Inferior parietal cortex (tissue), 1 donor: ENCODE results near the gene LRRC57.

Experiments
- DNase-seq: peaks from one replicate; pipeline ENCODE4 v3.0.0-alpha.2; 2016; ENCODE audit errors: extremely low spot score

The LRRC57 gene

DNA sequence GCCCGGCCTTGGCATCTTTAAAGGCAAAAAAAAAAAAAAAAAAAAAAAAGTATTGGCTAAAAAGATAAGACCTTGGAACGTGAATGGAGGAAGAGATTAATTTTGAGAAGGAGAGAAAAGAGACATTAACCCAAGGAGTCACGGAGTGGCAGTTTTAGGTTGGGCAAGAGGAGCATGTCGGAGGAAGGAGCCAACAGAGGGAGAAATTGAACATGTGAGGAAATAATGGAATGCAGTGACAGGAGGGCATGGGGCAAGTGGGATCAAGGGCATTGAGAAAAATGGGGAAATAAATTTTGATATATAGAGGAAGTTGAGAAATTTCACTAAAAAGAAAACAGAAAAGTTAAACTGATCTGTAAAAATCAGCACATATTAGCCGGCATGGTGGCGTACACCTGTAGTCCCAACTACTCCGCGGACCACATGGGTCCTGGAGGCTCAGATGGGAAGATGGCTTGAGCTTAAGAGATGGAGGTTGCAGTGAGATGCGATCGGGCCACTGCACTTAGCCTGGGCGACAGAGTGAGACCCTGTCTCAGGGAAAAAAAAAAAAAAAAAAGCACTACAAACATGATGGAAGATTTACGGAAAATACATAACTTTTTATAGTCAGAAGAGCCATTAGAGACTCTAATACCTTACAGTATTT lies 1.3 kb upstream of the LRRC57 start:
- DNase-seq: no peak

DNA sequence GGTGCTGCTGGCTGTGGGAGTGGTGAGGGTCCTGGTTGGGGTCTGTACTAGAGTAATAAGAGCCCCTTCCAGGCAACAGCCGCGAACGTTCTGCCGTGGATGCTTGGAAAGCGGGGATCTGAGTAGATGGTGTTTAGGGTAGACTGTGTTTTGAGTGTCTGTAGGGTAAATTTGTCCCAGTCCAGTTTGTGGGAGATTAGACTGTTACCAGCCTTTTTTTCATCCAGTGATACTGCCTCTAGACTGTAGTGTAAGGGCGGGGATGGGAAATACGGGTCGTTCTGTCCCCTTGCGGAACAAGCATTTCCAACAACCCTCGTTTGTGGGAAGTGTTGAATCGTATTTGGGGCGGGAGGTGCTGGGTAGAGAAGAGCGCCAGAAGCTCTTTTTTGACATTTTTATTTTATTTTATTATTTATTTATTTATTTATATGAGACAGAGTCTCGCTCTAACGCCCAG lies 469 bp upstream of the LRRC57 start:
- no peak for DNase-seq

DNA sequence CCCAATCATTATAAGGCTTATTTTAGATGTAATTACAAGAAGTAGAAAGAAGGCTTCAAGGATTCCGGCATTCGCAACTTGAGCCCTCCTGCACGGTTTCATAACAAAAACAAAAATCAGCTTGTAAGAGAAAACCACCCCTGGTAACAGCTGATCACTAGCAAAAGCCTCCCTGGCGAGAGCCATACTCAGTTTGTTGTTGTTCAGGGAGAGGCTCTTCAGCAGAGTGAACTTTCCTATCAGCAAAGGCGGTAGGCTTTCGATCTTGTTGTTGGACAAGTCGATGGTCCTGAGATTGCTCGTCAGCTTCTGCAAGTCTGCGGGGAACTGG lies 710 bp downstream of the LRRC57 start:
- peak; percentile 29 for DNase-seq

DNA sequence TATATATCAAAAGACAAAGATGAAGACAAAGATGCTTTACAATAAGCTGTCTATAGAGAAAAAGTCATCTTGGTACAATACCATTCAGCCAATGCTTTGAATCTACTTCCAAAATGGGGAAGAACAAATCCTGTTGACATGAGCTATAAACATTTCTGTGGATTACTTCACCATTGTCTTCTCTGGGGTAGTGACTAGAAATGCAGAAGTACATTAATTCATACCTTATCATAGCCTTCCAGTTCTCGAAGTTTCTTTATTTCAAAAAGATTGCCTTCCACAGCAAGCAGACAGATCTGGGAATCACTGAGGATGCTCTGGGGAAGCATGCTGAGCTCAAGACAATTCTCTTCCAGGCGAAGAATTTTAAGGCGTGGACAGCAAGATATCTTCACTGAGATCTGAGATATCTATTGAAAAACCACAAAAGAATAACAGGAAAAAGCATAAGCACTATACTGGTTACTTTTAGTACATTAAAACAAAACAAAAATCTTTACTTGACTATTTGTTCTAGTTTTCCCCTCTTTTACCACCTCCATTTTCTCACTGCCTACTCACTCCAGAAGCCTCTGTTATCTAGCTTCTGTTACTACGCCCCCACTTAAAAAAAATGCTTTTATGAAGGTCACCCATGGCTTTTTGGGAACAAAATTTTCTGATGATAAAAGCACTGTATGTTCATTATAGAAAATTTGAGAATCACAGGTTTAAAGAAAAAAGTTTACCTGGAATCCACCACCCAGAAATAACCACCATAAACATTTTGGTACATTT lies 3.6 kb downstream of the LRRC57 start:
- no peak for DNase-seq

DNA sequence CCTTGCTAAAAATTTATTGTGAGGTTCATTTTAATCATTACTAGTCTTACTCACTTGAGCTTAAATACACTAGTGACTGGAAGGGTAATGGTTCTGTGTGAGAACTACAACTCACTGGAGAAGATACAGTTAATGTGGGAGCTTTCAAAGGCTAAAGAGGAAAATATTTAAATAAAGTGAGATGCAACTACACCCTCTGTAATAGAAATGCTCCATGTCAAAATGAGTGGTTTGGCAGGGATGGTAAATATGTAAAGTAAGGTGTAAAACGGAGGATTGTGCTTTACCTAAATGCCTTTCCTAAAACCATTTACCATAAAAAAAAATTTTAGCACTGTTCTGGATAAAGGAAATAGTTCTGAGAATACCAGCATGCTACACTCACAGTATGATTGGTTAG lies 15.3 kb downstream of the LRRC57 start:
- no peak for DNase-seq

DNA sequence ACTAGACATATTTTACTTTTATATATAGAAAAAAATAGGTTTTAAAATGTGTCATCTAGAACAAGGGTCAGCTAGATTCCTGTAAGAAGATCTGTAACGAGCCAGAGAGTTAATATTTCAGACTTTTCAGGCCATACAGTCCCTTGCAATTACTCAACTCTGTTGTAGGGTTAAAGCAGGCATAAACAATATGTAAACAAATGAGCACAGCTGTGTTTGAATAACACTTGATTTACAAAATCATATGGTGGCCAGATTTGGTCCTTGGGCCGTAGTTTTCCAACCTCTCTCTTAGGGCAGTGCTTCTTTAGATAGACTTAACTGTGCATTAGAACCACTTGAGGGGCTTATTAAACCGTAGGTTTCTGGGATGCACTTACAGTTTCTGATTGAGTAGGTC lies 19.6 kb downstream of the LRRC57 start:
- no peak for DNase-seq

DNA sequence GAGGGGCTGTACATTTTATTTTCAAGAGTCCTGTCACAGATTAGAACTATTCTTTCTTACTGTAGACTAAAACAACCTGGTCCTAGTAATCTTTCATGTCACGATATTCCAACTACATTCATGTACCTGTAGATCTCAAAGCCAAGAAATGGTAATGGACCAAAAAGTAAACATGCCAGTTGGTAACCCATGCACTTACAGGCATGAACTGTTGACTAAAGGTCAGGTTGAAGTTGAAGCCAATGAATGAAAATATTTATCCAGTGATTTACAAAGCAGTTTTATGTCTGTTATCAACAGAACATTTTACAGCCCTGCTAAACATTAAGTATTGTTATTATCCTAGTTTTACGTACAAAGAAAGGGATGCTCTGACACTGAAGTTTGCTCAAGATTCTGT lies 25.3 kb downstream of the LRRC57 start:
- DNase-seq: no peak

DNA sequence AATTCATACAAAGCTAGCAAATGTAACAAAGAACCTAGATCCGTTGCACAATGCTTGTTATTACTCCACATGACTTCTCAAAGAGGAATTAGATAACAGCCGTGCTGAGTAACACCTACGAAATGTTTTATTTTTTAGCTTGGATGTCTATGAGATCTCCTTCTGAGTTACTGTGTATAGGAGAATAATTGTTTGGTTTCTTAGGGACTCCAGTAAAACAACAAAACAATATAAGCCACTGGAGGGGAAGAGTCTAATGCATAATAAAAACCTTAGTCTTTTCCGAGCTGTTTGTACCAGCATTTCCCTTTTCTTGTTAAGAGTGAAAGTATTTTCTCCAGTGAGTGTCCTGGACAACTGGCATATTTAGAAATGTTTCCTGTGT lies 37.6 kb downstream of the LRRC57 start:
- peak; percentile 36 for DNase-seq

DNA sequence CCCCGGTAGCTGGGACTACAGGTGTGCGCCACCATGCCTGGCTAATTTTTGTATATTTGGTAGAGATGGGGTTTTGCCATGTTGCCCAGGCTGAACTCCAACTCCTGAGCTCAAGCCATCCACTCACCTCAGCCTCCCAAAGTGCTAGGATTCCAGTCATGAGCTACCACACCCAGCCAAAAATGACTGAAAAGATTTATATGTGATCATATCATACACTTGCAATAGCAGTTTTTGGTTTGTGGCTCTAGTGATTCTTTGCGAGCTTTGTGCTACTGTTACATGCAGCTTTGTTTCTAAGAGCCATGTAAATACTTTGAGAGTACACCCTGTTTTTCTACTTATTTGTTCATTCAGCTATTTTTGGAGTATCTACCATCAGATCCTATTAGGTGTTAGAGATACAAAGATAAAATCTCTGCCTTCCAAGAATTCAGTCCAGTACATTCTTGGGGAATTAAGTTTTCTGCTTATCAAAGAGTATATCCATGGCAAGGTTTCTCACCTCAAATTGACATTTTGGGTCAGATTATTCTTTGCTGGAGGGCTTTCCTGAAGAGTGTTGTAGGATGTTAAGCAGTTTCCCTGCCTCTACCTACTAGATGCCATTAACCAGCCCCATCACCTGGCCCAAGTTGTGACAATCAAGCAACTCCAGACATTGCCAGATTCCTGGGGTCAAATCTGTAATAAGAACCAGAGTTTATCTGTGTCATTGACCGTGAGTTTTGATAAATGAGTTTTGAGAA lies 38.2 kb downstream of the LRRC57 start:
- DNase-seq: no peak

DNA sequence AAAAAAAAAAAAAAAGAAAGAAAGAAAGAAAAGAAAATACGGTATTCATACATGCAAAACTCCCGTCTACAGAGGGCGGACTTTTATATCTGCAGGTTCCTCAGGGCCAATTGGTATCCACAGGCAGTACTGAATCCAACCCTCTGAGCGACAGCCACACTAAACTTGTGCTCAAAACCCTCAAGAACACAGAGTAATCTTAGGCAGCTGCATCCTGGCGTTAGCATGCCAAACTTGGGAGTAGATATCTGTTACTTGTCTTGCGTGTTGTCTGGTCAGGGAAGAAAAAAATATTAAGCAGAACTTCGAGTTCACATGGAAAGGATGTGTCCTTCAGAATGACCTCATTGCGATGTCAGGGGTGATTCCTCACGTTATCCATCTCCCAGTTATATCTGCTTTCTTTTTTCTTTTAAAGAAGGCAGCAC lies 40.3 kb downstream of the LRRC57 start:
- DNase-seq: no peak

DNA sequence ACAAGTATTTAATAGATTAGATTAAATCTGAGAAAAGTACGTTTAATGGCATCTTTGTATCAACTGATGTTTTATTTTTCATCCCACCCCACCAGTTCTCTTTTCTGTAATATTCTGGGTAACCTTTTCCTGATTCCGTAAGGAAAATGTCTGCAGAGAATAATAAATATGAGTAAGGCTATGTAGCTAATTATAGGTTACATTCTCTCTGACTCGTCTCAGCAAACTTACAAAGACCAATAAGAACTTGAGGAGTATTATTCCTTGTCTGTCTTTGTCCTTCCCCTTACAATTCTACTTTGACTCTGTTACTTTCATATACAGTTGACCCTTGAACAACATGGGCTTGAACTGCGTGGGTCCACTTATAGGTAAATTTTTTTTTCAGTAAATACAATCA lies 41.1 kb downstream of the LRRC57 start:
- no peak for DNase-seq

DNA sequence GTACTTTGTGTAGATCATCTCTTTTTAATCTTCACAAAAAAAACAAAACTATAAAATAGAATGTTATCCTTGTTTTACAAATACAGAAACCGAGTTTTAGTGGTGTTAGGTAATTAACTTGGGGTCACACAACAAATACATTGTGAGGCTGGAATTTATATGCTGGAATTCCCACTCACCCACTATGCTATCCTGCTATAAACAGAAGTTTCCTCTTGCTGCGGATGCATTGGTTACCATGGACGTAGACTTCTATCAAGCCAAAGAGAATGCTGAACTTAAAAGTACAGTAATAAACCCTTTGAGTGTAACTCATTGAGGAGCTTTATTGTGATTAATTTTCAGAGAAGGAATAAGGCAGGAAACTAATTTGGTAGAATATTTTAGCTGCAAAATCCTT lies 44.0 kb downstream of the LRRC57 start:
- no peak for DNase-seq

DNA sequence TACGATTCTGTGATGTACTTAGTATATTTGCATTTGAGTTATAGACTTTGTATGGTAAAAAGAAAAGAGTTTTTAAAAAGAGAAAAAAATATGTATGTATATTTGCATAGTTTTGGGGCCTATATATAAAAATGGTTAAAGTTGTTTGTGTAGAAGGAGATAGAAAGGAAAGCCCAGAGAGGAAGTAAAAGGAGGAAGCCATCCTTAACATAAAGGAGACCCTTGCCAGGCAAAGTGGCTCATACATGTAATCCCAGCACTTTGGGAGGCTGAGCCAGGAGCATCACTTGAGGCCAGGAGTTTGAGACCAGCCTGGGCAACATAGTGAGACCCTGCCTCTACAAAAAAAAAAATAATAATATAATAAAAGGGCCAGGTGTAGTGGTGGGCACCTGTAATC lies 44.8 kb downstream of the LRRC57 start:
- DNase-seq: no peak

DNA sequence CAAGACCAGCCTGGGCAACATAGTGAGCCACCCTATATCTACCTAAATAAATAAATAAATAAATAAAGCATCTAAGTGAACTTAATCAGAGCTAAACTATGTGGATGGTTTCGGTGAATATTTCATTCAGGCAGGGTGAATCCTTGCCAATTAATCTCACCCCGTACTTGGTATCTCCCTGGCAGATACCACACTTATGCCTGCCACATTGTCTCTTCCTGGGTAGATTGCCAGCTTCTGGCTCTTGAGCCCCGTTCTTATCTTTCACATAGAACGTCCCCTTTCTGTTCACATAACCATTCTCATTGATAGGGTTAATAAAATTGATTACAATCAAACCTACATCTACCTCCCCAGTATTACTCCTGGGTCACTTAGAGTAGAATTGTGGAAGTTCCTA lies 46.1 kb downstream of the LRRC57 start:
- DNase-seq: no peak

DNA sequence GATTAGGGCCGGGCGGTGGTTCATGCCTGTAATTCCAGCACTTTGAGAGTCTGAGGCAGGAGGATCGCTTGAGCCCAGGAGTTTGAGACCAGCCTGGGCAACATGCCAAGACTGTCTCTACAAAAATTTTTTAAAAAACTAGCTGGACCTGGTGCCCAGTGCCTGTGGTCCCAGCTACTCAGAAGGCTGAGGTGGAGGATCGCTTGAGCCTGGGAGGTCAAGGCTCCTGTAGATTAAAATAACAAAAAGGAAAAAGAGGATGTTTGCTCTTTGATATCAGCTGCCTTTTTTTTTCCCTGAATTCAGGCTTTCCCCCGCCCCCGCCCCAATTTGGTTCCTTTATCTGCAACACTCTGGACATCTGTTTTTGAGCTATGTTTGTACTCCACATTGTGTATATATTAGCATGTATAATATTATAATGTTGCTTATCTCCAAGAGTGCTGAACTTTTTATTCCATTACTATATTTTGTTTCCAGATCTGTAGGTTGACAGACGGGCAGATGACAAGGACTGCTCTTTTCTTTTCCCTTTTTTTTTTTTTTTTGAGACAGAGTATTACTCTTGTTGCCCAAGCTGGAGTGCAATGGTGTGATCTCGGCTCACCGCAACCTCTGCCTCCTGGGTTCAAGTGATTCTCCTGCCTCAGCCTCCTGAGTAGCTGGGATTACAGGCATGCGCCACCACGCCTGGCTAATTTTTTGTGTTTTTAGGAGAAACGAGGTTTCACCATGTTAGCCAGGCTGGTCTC lies 48.6 kb downstream of the LRRC57 start:
- no peak for DNase-seq

DNA sequence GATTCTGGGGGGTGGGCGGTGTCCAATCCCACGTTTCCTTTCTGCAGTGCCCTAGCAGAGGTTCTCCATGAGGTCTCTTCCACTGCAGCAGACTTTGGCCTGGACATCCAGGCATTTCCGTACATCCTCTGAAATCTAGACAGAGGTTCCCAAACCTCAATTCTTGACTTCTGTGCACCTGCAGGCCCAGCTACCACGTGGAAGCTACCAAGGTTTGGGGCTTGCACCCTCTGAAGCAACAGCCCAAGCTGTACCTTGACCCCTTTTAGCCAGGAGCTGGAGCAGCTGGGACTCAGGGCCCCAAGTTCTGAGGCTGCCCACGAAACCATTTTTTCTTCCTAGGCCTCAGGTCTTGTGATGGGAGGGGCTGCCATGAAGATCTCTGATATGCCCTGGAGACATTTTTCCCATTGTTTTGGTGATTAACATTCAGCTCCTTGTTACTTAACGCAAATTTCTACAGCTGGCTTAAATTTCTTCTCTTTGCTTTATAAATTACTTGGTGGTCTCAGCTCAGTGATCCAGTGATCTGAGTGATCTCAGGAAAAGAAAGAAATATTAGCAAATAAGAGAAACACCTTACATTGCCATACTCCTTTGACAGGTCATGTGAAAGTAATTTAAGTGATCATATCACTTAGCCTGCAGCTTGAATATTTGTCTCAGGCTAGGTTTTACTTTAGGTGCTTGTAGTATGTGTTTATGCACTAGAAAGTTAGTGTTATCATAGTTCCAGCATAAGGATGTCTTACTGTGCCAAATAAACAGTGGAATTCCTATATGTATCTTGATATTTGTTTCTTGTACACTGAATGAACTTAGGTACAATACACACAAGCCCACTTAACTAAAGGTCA lies 50.2 kb downstream of the LRRC57 start:
- DNase-seq: no peak

DNA sequence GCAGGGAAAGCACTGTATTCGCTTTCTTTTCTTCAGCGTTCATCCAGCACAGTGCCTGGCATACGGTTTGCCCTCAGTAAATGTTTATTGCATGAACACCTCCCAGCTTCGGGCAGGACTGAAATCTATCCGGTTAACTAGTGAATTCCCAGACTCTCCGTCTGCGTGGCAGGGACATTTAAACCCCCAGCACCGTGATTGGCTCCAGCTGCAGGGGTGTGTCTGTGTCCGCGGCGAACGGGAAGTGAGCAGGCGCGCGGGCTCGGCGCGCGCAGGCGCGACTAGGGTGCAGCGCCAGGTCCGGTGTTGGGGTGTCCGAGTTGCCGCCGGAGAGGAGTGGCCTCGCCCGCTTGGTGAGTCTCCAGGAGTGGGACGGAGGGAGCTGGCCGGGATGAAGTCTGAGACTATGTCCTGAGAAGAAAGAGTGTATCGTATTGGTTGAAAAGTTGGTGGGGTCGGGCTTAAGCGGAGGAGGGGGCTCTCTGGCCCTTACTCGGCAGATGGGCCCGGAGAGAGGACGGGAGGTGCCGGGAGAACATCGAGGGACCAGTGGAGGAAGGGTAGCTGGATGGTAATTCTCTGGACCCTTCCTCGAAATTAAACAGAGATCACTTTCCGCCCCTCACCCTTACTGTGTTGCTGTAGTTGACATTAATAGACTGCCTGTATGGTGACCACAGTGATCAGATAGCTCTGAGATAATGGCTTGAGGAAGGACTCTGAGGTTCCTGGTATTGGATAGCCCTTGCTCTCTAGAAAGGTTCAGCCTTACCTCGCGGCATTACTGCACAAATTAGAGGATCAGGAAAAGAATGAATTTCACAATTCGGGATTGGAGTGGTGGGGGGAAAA lies 53.0 kb downstream of the LRRC57 start, which contains the start of gene SNAP23:
SNAP23 (plus strand) TSS at position 274 of the 852 bp plus-strand sequence. CDS start 16,213 bp downstream, outside the sequence.
- DNase-seq: peak; percentile 90

DNA sequence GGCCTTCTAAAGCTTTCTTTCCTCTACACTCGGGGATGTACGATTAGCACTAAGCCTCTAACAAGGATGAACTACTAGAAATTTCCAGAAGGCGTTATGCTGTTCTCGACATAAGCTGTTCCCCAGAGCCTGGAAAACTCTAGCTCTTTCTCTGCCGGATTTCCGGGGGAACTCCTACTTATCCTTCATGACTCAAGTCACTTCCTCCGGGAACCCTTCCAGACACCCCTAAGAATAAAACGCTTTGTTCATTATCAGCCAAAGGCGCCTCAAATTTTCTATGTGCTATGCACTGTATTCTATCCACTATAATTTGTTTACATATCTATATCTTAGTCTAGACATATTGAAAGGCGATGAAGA lies 53.6 kb downstream of the LRRC57 start:
- peak; percentile 91 for DNase-seq

DNA sequence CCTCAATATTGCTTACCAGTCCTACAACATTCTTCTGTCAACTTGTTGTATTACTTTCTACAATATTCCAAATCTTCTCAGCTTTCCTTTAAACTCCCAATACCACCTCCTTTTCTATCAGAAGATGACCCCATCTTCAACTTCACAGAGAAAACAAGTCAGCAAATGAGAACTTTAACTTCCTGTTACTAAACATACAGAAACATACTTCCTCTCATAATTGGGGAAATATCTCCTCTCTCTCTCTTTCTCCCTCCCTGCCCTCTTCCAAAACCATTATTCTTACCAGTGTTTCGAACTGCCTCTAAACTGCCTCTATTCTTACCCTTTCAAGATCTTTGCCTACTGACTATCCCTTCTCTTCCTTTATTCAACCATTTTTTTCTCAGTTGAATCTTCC lies 54.9 kb downstream of the LRRC57 start:
- DNase-seq: no peak

DNA sequence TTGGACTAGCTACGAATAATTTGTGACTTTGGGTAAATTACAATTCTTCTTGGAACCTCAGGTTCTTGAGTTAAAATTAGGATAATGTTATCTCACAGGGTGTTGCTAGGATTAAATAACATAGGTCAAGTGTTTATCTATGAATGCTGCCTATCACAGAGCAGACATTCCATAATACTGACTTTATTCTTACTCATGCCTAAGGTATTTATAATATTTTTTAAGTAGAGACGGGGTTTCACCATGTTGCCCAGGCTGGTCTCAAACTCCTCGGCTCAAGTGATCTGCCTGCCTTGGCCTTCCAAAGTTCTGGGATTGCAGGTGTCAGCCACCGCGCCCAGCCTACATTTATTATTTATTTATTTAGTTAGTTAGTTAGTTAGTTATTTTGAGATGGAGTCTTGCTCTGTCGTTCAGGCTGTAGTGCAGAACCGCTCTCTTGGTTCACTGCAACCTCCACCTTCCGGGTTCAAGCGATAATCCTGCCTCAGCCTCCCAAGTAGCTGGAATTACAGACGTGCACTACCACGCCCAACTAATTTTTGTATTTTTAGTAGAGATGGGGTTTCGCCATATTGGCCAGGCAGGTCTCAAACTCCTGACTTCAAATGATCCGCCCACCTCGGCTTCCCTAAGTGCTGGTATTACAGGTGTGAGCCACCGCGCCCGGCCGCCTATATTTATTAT lies 56.9 kb downstream of the LRRC57 start:
- DNase-seq: no peak
